Activated CD4-positive, alpha-beta T cell treated with anti-CD3 and anti-CD28 coated beads, Interleukin-2, amount 50 U/mL, for 48 hours (primary cell): Measurements from ENCODE around the gene B4GALT5.
A peak's percentile ranks its signal among the peaks of the same experiment; 100 is the strongest.

ENCODE experiments used
- DNase-seq, 2 experiments: peaks; one replicate each; pipeline ENCODE4 v3.0.0-alpha.2; 2020

B4GALT5 gene

GRCh38 chr20:49601153-49601924 lies 112.3 kb downstream of the B4GALT5 start:
- DNase-seq: no peak

GRCh38 chr20:49599746-49600113 lies 113.9 kb downstream of the B4GALT5 start:
- DNase-seq: no peak

DNA sequence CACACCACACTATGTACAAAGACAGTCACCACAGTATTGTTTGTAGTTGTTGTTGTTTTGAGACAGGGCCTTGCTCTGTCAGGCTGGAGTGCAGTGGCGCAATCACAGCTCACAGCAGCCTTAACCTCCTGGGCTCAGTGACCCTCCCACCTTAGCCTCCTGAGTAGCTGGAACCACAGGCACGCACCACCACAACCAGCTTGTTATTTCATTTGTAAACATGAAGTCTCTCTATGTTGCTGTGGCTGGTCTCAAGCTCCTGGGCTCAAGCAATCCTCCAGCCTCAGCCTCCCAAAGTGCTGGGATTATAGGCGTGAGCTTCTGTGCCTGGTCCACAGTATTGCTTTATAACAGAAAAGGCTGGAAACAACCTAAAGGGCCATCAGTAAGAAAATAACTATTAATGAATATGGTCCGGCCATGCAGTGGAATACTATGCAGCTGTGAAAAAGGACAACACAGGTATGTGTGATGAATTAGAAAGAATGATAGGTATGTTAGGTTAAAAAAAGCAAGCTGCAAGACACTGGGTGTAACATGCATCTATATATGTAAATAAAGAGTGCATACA lies 115.8 kb downstream of the B4GALT5 start:
- no peak for DNase-seq

- DNase-seq: peak; percentile 84 to 91
Observed at GRCh38 chr20:49595811-49596561, 117.7 kb downstream of the B4GALT5 start.

- no peak for DNase-seq
Observed at GRCh38 chr20:49595346-49595745, 118.3 kb downstream of the B4GALT5 start.

- peak in 1 of 2 experiments; percentile 45 for DNase-seq
Observed at GRCh38 chr20:49594931-49595315, 118.8 kb downstream of the B4GALT5 start.

- peak; percentile 80 to 84 for DNase-seq
Observed at GRCh38 chr20:49594143-49594930, 119.3 kb downstream of the B4GALT5 start.

GRCh38 chr20:49593466-49594142 lies 120.1 kb downstream of the B4GALT5 start:
- DNase-seq: peak; percentile 60 to 70

DNA sequence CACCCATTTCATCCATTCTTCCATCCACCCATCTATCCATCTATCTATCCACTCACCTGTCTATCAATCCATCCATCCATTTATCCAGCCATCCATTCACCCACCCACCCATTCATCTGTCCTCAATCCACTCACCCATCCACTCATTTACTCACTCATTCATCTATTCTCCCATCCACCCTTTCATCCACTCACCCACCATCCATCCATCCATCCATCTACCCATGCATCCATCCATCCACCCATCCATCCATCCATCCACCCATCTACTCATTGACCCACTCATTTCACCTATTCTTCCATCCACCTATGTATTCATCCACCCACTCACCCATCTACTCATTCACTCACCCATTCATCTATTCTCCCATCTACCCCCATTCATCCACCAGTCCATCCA lies 121.6 kb downstream of the B4GALT5 start:
- no peak for DNase-seq

DNA sequence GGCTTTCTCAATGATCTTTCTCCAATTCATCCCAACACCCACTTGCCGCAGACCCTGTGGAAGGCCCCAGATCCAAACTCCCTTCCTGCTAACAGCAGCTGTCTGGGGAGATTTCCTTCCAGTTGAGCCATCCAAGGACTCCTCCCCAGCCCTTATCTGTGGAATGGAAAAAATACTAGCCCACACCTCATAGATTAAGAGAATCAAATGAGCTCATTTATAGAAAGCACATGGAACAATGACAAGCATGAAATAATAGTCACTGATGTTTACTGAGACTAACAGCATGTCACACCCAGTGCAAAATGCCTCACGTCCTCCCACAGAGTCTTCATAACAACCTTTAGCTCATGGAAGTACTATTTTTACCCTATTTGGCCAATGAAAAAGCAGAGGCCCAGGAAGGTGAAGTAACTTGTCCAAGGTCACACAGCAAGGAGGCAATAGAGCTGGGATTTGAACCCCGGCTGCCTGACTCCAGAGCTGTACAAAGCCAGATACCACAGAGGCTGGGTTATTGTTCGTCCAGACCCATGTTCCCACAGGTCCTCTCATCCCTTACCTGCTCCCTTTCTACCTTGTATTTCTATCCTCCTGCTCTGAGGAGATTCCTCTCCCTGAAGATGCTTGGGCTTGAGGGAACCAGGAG lies 122.3 kb downstream of the B4GALT5 start:
- DNase-seq: peak; percentile 43 to 52

DNA sequence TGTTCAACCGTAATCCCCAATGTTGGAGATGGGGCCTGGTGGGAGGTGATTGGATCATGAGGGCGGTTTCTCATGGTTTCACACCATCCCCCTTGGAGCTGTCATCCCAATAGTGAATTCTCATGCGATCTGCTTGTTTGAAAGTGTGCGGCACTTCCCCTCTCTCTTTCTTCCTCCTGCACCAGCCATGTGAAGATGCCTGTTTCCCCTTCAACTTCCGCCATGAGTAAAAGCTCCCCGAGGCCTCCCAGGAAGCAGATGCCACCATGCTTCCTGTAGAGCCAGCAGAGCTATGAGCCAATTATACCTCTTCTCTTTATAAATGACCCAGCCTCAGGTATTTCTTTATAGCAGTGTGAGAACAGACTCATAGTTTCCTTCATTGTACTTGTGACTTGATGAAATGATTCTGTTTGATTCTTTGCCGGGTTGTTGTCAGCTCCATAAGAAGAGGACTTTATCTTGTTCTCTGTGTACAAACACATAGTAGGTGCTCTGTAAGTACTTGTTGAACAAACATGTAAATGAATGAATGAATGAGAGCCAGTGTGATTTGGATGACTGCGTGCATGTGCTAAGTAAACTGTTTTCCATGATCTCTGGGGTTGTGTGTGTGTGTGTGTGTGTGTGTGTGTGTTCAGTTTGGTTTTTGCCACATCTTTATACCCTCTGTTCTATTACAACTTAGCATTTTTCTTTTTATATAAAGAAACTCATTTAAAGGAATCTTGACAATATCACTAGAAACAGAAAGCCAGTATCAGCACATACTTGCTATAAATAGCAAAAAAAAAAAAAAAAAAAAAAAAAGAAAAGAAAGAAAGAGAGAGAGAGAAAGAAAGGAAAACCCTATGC lies 123.3 kb downstream of the B4GALT5 start:
- peak in 1 of 2 experiments; percentile 39 for DNase-seq

DNA sequence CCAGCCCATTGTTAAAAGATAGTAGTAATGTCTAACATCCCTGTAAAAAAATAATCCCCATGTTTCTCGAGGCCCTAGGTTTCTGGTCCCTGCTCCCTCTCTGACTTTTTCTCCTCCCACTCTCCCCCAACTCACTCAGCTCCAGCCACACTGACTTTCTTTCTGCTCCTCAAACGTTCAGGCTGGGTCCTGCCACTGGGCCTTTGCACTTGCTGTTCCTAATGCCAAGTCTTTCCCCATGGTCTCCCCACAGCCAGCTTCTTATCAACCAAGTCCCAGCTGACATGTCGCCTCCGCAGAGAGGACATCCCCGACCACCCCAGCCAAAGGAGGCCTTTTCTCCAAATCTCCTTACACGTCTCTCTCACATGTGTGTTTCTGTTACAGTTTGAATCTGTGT lies 123.9 kb downstream of the B4GALT5 start:
- DNase-seq: no peak

- no peak for DNase-seq
Observed at GRCh38 chr20:49587111-49587570, 126.5 kb downstream of the B4GALT5 start.

DNA sequence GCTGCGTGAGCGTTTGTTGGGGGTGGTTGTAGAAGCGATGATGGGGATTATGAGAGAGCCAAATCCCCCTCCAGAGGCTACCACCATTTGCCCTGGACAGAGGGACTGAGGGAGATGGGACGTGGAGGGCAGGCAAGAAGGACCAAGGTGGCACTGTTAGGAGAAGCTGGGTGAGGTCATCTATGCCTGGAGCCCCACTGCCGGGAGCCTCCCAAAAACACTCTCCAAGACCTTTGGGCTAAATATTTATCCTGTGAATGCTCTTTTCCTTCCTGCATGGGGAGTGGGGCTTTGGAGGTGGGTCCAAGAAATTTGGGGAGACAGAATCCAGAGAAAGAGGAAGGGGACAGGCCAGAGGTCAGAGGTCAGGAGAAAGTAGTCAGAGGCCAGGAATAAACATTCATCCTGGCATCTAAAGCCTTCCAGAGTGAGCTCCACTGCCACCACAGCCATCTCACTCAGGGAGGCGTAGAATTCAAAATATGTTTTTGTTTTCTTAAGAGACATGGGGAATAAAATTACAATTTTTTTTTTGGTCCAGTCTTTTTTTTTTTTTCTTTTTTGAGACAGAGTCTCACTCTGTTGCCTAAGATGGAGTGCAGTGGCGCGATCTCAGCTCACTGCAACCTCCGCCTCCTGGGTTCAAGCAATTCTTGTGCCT lies 128.0 kb downstream of the B4GALT5 start:
- no peak for DNase-seq

- DNase-seq: no peak
Observed at GRCh38 chr20:49584418-49585382, 129.0 kb downstream of the B4GALT5 start.

GRCh38 chr20:49583669-49584417 lies 129.8 kb downstream of the B4GALT5 start:
- no peak for DNase-seq

GRCh38 chr20:49583343-49583668 lies 130.4 kb downstream of the B4GALT5 start:
- DNase-seq: no peak
